ENCODE results near the gene TOM1.

The TOM1 gene

DNA sequence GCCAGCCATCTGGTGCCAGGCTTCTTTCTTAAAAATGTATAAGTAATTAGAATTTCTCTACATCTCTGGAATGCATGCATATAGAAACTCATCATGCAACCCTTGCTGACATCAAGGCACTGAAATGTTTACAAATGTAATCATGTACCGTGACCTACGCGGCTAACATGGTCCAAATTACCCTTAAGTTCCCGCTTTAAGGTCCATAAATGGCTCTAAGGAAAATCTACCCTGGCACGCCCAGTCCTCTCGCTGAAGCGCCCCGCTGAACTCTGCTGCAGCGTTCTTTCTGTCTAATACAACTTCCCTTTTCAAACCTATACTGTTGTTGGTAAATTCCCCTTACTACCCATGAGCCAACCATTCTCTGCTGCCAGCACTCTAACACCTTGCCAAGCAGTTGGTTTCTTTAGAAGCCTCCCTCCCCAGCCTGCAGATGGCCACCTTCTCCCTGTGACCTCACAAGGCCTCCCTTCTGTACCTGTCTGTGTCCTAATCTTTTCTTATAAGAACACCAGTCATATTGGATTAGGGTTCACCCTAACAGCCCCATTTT is 67.7 kb downstream of the TOM1 start:
- TF ChIP-seq, protein P1, sequence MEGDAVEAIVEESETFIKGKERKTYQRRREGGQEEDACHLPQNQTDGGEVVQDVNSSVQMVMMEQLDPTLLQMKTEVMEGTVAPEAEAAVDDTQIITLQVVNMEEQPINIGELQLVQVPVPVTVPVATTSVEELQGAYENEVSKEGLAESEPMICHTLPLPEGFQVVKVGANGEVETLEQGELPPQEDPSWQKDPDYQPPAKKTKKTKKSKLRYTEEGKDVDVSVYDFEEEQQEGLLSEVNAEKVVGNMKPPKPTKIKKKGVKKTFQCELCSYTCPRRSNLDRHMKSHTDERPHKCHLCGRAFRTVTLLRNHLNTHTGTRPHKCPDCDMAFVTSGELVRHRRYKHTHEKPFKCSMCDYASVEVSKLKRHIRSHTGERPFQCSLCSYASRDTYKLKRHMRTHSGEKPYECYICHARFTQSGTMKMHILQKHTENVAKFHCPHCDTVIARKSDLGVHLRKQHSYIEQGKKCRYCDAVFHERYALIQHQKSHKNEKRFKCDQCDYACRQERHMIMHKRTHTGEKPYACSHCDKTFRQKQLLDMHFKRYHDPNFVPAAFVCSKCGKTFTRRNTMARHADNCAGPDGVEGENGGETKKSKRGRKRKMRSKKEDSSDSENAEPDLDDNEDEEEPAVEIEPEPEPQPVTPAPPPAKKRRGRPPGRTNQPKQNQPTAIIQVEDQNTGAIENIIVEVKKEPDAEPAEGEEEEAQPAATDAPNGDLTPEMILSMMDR (IDR thresholded peaks at IDR 0.05), result no peak; the same call in 1 of the 2 replicates
- TF ChIP-seq ZFX (IDR thresholded peaks at IDR 0.05; ENCODE audit: borderline replicate concordance), result no peak
- H3K27ac ChIP-seq, result peak overlapping the region; percentile 53; the same call in 1 of the 2 replicates

DNA sequence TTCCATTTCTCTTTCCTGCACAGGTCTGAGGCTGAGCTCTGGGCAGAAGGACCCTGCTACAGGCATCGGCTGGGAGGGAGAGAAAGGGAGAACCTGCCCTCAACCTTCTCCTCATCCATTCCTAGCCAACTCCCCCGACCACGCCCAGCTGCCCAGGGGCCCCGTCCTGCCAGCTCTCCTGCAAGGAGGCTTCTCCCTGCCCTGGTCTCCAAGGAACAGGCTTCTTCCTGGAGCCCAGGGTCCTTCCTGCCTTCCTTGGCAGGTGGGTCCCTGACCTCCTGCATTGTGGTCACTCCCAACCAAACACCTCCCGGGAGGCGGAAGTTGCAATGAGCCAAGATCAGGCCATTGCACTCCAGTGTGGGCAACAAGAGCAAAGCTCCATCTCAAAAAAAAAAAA is 68.7 kb downstream of the TOM1 start:
- H3K27ac ChIP-seq, result no peak overlapping the region
- no peak for TF ChIP-seq ZFX (IDR thresholded peaks at IDR 0.05; ENCODE audit: borderline replicate concordance)
- TF ChIP-seq, protein P1 (IDR thresholded peaks at IDR 0.05), result no peak

DNA sequence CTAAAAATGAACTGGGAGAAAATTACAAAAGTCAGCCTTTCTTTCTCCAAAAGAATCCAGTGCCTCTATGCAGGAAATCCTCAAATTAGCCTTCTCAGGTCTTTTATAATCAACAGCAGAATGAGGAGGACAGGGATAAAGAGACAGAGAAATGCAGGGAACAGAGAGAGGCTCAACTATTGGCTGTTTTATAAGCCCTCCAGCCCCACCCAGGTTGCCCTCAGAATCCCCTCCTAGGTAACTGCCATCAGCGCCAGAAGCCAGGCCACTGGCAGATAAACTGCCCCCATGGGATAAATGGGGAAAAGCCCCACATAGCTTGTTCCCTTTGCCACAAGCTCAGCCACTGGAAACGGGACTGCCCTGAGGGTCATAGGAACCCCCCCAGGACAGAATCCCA is 70.3 kb downstream of the TOM1 start:
- peak overlapping the region; percentile 29; the same call in 1 of the 2 replicates for H3K27ac ChIP-seq
- TF ChIP-seq ZFX (IDR thresholded peaks at IDR 0.05; ENCODE audit: borderline replicate concordance), result no peak
- TF ChIP-seq, protein P1 (IDR thresholded peaks at IDR 0.05), result no peak

DNA sequence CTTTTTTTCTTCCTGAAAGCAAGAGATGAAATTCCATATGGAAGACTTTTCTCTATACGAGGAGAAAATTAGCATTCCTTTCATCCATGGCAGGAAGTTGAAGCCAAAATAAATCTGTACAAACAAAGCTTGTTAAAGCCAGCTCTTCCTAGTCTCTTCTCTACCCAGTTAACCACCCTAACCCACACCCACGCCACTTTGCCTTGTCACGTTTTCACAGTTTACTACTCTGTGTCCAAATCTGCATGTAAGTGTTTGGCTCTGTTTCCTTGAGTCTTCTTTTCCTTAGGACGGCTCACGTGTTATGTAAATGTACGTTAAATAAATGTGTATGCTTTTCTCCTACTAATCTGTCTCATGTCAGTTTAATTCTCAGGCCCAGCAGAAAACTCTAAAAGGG is 74.1 kb downstream of the TOM1 start:
- H3K27ac ChIP-seq, result no peak overlapping the region
- TF ChIP-seq, protein P1 (IDR thresholded peaks at IDR 0.05), result no peak
- no peak for TF ChIP-seq ZFX (IDR thresholded peaks at IDR 0.05; ENCODE audit: borderline replicate concordance)

DNA sequence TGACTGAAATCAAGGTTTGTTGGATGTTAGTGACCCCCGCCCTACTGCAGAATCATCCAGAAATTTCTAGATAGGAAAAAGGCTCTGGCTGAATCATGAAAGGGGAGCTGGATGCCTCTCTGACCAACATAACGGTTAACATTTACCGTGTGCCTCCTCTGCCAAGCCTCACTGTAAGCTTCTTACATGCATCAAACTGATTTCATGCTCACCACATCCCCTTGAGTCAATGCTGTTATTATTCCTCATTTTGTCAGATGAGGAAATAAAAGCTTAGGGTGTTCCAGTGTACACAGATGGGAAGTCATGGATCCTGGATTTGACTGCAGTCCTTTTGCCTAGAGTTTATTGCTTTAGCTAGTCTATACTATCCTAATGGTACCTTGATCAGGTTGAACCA is 75.3 kb downstream of the TOM1 start:
- no peak overlapping the region for H3K27ac ChIP-seq
- TF ChIP-seq, protein P1 (IDR thresholded peaks at IDR 0.05), result no peak
- no peak for TF ChIP-seq ZFX (IDR thresholded peaks at IDR 0.05; ENCODE audit: borderline replicate concordance)

DNA sequence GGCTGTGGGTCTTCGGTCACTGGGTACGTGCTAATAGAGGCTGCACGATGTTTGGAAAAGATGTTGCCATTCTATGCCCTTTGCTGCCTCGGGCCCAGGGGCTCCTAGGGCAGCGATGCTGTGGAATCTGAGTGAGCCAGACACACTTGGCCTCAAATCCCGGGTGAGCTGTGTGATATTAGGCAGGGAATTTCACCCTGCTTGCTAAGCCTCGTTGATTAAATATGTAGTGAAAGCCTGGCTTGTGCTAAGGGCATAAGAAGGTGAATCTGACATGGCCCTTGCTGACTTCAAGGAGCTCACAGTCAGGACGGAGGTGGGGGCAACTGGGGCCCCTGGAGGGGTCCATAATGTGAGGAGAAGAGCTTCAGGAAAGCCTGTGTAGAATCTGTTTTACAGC is 75.8 kb downstream of the TOM1 start:
- TF ChIP-seq, protein P1 (IDR thresholded peaks at IDR 0.05), result no peak
- TF ChIP-seq ZFX (IDR thresholded peaks at IDR 0.05; ENCODE audit: borderline replicate concordance), result no peak
- no peak overlapping the region for H3K27ac ChIP-seq

DNA sequence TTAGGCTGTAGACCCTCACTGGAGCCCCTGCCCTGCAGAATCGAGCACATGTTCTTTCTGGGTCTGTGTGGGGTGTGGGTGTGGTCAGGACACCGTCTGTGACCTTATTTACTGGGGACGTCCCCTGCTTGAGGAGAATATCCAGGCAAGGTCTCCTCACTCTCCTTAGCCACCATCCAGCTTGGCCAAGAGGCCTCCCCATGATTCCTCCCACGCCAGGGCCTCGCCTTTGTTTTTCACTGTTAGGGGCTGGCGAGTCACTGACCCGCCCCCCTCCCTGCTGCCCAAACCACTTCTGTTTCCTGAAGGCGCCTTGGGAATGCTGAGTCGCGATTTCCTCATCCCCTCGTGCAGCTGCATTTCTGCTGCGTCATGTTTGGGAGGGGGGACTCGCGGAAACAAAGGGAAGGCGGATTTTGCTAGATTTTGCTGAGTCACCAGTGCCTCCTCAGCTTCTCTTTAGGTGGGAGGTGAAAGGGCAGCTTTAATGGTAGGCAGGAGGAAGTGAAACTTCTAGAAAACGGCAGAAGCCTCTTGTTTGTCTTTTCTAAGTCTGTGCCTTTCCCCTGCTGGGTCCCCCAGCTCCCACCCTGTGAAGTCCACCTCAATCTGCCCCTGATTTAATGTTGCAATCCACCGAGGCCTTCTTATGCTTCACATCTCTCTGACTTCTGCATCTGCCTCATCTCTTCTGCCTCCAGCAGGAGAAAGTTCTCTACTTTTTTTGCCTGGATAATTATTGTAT is 77.2 kb downstream of the TOM1 start:
- TF ChIP-seq, protein P1 (IDR thresholded peaks at IDR 0.05), result no peak
- no peak for TF ChIP-seq ZFX (IDR thresholded peaks at IDR 0.05; ENCODE audit: borderline replicate concordance)
- H3K27ac ChIP-seq, result peak overlapping the region; percentile 61

Measured in 22Rv1 (cell line).